Measurements from ENCODE around the gene EPSTI1. TPM values are rescaled to one million over a fixed set of nuclear protein-coding genes. Genes with fewer than 3 reads are reported as not detected.

The EPSTI1 gene
- total RNA-seq, 2 experiments from 2014 or later: 84.9 to 95.5 TPM

GRCh38 chr13:42947925-42948324 is 44.1 kb downstream of the EPSTI1 start:
- ATAC-seq (ENCODE audit: low read depth) (no peak), DNase-seq (no peak)
- POLR2A ChIA-PET: no interaction called here
- H3K4me3 Mint-ChIP-seq: no peak overlapping the region
- H3K27ac Mint-ChIP-seq: no peak overlapping the region
- peaks cover 86% of the 10 kb centered on the region for H3K36me3 Mint-ChIP-seq
- H3K27me3 Mint-ChIP-seq: no peaks in the 10 kb centered on the region
- H3K4me1 Mint-ChIP-seq: peaks cover 6% of the 10 kb centered on the region
- H3K9me3 Mint-ChIP-seq: peaks cover 11% of the 10 kb centered on the region

- Mint-ChIP-seq H3K4me1 (peaks cover 6% of the 10 kb centered on the region), H3K27ac (no peak overlapping the region), H3K4me3 (no peak overlapping the region), H3K9me3 (peaks cover 6% of the 10 kb centered on the region), H3K36me3 (peaks cover 78% of the 10 kb centered on the region), H3K27me3 (no peaks in the 10 kb centered on the region)
- DNase-seq: no peak
- POLR2A ChIA-PET: no interaction called here
- ATAC-seq (ENCODE audit: low read depth): no peak
Measured at GRCh38 chr13:42946927-42947326, 45.1 kb downstream of the EPSTI1 start.

- Mint-ChIP-seq H3K4me3 (no peak overlapping the region), H3K9me3 (no peaks in the 10 kb centered on the region), H3K27me3 (no peaks in the 10 kb centered on the region), H3K36me3 (peaks cover 48% of the 10 kb centered on the region), H3K4me1 (peaks cover 10% of the 10 kb centered on the region), H3K27ac (no peak overlapping the region)
- POLR2A ChIA-PET: no interaction called here
- ATAC-seq (ENCODE audit: low read depth) (no peak), DNase-seq (no peak)
Measured at GRCh38 chr13:42929886-42930535, 62.0 kb downstream of the EPSTI1 start.

GRCh38 chr13:42926555-42926954 is 65.5 kb downstream of the EPSTI1 start:
- POLR2A ChIA-PET: no interaction called here
- Mint-ChIP-seq H3K27ac (no peak overlapping the region), H3K4me3 (no peak overlapping the region), H3K4me1 (peaks cover 7% of the 10 kb centered on the region), H3K36me3 (peaks cover 46% of the 10 kb centered on the region), H3K27me3 (no peaks in the 10 kb centered on the region), H3K9me3 (no peaks in the 10 kb centered on the region)
- DNase-seq (no peak), ATAC-seq (ENCODE audit: low read depth) (no peak)

GRCh38 chr13:42926043-42926442 is 66.0 kb downstream of the EPSTI1 start:
- Mint-ChIP-seq H3K9me3 (no peaks in the 10 kb centered on the region), H3K27ac (no peak overlapping the region)
- ATAC-seq (ENCODE audit: low read depth): no peak

GRCh38 chr13:42925626-42926025 is 66.4 kb downstream of the EPSTI1 start:
- DNase-seq (no peak), ATAC-seq (ENCODE audit: low read depth) (no peak)
- peaks cover 11% of the 10 kb centered on the region for H3K4me1 Mint-ChIP-seq
- H3K27me3 Mint-ChIP-seq: no peaks in the 10 kb centered on the region
- no peaks in the 10 kb centered on the region for H3K9me3 Mint-ChIP-seq
- POLR2A ChIA-PET: no interaction called here
- no peak overlapping the region for H3K4me3 Mint-ChIP-seq
- no peak overlapping the region for H3K27ac Mint-ChIP-seq
- peaks cover 50% of the 10 kb centered on the region for H3K36me3 Mint-ChIP-seq

More at GRCh38 chr13:42926043-42926442, 66.0 kb downstream of the EPSTI1 start:
- no peaks in the 10 kb centered on the region for H3K27me3 Mint-ChIP-seq
- DNase-seq: no peak
- no peak overlapping the region for H3K4me3 Mint-ChIP-seq
- POLR2A ChIA-PET: no interaction called here
- H3K4me1 Mint-ChIP-seq: peaks cover 7% of the 10 kb centered on the region
- H3K36me3 Mint-ChIP-seq: peaks cover 48% of the 10 kb centered on the region

GRCh38 chr13:42924344-42924743 is 67.7 kb downstream of the EPSTI1 start:
- H3K27me3 Mint-ChIP-seq: no peaks in the 10 kb centered on the region

GRCh38 chr13:42907745-42908144 is 84.3 kb downstream of the EPSTI1 start:
- Mint-ChIP-seq H3K9me3 (no peaks in the 10 kb centered on the region), H3K27me3 (no peaks in the 10 kb centered on the region), H3K4me3 (no peak overlapping the region), H3K27ac (no peak overlapping the region), H3K4me1 (peaks cover 3% of the 10 kb centered on the region), H3K36me3 (peaks cover 49% of the 10 kb centered on the region)
- ATAC-seq (ENCODE audit: low read depth) (no peak), DNase-seq (no peak)
- POLR2A ChIA-PET: no interaction called here

More at GRCh38 chr13:42924344-42924743, 67.7 kb downstream of the EPSTI1 start:
- Mint-ChIP-seq H3K9me3 (no peaks in the 10 kb centered on the region), H3K4me3 (no peak overlapping the region), H3K27ac (no peak overlapping the region), H3K36me3 (peaks cover 60% of the 10 kb centered on the region), H3K4me1 (peaks cover 15% of the 10 kb centered on the region)
- POLR2A ChIA-PET: no interaction called here
- DNase-seq (no peak), ATAC-seq (ENCODE audit: low read depth) (no peak)

- Mint-ChIP-seq H3K4me1 (peaks cover 3% of the 10 kb centered on the region), H3K36me3 (peaks cover 45% of the 10 kb centered on the region), H3K27me3 (no peaks in the 10 kb centered on the region), H3K9me3 (no peaks in the 10 kb centered on the region), H3K4me3 (no peak overlapping the region), H3K27ac (no peak overlapping the region)
- no peak for DNase-seq
- POLR2A ChIA-PET: no interaction called here
- no peak for ATAC-seq (ENCODE audit: low read depth)
Measured at GRCh38 chr13:42906257-42906656, 85.8 kb downstream of the EPSTI1 start.

- no peak overlapping the region for H3K27ac Mint-ChIP-seq
- peaks cover 3% of the 10 kb centered on the region for H3K4me1 Mint-ChIP-seq
- POLR2A ChIA-PET: no interaction called here
- H3K27me3 Mint-ChIP-seq: no peaks in the 10 kb centered on the region
- no peak overlapping the region for H3K4me3 Mint-ChIP-seq
- no peaks in the 10 kb centered on the region for H3K9me3 Mint-ChIP-seq
- no peak for DNase-seq
- peaks cover 43% of the 10 kb centered on the region for H3K36me3 Mint-ChIP-seq
- ATAC-seq (ENCODE audit: low read depth): no peak
Measured at GRCh38 chr13:42905579-42905978, 86.5 kb downstream of the EPSTI1 start.

GRCh38 chr13:42899266-42899665 is 92.8 kb downstream of the EPSTI1 start:
- DNase-seq (no peak), ATAC-seq (ENCODE audit: low read depth) (no peak)
- Mint-ChIP-seq H3K9me3 (no peaks in the 10 kb centered on the region), H3K27me3 (no peaks in the 10 kb centered on the region), H3K27ac (no peak overlapping the region), H3K4me1 (peaks cover 5% of the 10 kb centered on the region), H3K36me3 (peaks cover 42% of the 10 kb centered on the region), H3K4me3 (no peak overlapping the region)
- POLR2A ChIA-PET: interaction anchor here (0.7 kb wide), 1 partner anchor 884 kb away, joined by 3 read pairs; no protein-coding TSS in a partner anchor

GRCh38 chr13:42895776-42896175 is 96.3 kb downstream of the EPSTI1 start:
- Mint-ChIP-seq H3K27ac (no peak overlapping the region), H3K9me3 (no peaks in the 10 kb centered on the region), H3K27me3 (no peaks in the 10 kb centered on the region), H3K4me3 (no peak overlapping the region), H3K4me1 (peaks cover 3% of the 10 kb centered on the region), H3K36me3 (peaks cover 28% of the 10 kb centered on the region)
- DNase-seq: no peak
- ATAC-seq (ENCODE audit: low read depth): no peak
- POLR2A ChIA-PET: no interaction called here

GRCh38 chr13:42894765-42895243 is 97.2 kb downstream of the EPSTI1 start:
- Mint-ChIP-seq H3K36me3 (peaks cover 28% of the 10 kb centered on the region), H3K27ac (no peak overlapping the region), H3K27me3 (no peaks in the 10 kb centered on the region), H3K9me3 (no peaks in the 10 kb centered on the region), H3K4me3 (no peak overlapping the region), H3K4me1 (peaks cover 3% of the 10 kb centered on the region)
- POLR2A ChIA-PET: no interaction called here
- ATAC-seq (ENCODE audit: low read depth): no peak
- DNase-seq: no peak

GRCh38 chr13:42893214-42893671 is 98.8 kb downstream of the EPSTI1 start:
- POLR2A ChIA-PET: no interaction called here
- H3K36me3 Mint-ChIP-seq: peaks cover 23% of the 10 kb centered on the region
- H3K9me3 Mint-ChIP-seq: no peaks in the 10 kb centered on the region
- H3K4me3 Mint-ChIP-seq: no peak overlapping the region
- no peaks in the 10 kb centered on the region for H3K4me1 Mint-ChIP-seq
- ATAC-seq (ENCODE audit: low read depth) (no peak), DNase-seq (no peak)
- no peak overlapping the region for H3K27ac Mint-ChIP-seq
- H3K27me3 Mint-ChIP-seq: no peaks in the 10 kb centered on the region
